NCI-H2081 (cell line): ENCODE measurements around the gene PARD3B.

Experiments used
- DNase-seq, 2 experiments: peaks; one replicate each; lab custom pipeline; 2025; lab: John Stamatoyannopoulos, UW

PARD3B gene

GRCh38 chr2:204544961-204545860 is at the start of gene PARD3B:
TSS of gene PARD3B (plus strand) at chr2:204545475. CDS start at chr2:204546000, 525 bp downstream.
- peak; percentile 32 to 45 for DNase-seq

- DNase-seq = no peak
Observed at GRCh38 chr2:204496779-204497178, 48.5 kb upstream of the PARD3B start.

GRCh38 chr2:204497855-204498254 is 47.4 kb upstream of the PARD3B start:
- no peak for DNase-seq

- no peak for DNase-seq
Observed at GRCh38 chr2:204498291-204498690, 47.0 kb upstream of the PARD3B start.

GRCh38 chr2:204503869-204504268 is 41.4 kb upstream of the PARD3B start:
- no peak for DNase-seq

GRCh38 chr2:204504594-204504993 is 40.7 kb upstream of the PARD3B start:
- no peak for DNase-seq

- DNase-seq = no peak
Observed at GRCh38 chr2:204505488-204505887, 39.8 kb upstream of the PARD3B start.

- DNase-seq = no peak
Observed at GRCh38 chr2:204505946-204506345, 39.3 kb upstream of the PARD3B start.

- DNase-seq = no peak
Observed at GRCh38 chr2:204507636-204508035, 37.6 kb upstream of the PARD3B start.

- DNase-seq = no peak
Observed at GRCh38 chr2:204510709-204511420, 34.4 kb upstream of the PARD3B start.

GRCh38 chr2:204514439-204514838 is 30.8 kb upstream of the PARD3B start:
- no peak for DNase-seq

- no peak for DNase-seq
Observed at GRCh38 chr2:204515416-204515815, 29.9 kb upstream of the PARD3B start.

- DNase-seq = no peak
Observed at GRCh38 chr2:204517154-204517553, 28.1 kb upstream of the PARD3B start.

GRCh38 chr2:204529795-204530463 is 15.3 kb upstream of the PARD3B start:
- DNase-seq = no peak

- DNase-seq = no peak
Observed at GRCh38 chr2:204530464-204530805, 14.8 kb upstream of the PARD3B start.

GRCh38 chr2:204533629-204534370 is 11.5 kb upstream of the PARD3B start:
- DNase-seq = peak; percentile 5 to 53

GRCh38 chr2:204535356-204535755 is 9.9 kb upstream of the PARD3B start:
- DNase-seq = no peak

- DNase-seq = no peak
Observed at GRCh38 chr2:204535764-204536163, 9.5 kb upstream of the PARD3B start.

GRCh38 chr2:204538182-204539018 is 6.9 kb upstream of the PARD3B start:
- peak in 1 of 2 experiments; percentile 8 for DNase-seq

GRCh38 chr2:204539019-204539385 is 6.3 kb upstream of the PARD3B start:
- no peak for DNase-seq

- DNase-seq = no peak
Observed at GRCh38 chr2:204541637-204542036, 3.6 kb upstream of the PARD3B start.
